HG02763 (cell line): ENCODE data around the gene INIP.

ENCODE experiments used
- ATAC-seq: cut with Tn5 transposase; IDR thresholded peaks from one replicate; pipeline ENCODE4 v1.9.1; 2021; ENCODE audit warnings: mild to moderate bottlenecking, moderate library complexity; ENCODE audit not compliant: unreplicated experiment

INIP gene, protein sequence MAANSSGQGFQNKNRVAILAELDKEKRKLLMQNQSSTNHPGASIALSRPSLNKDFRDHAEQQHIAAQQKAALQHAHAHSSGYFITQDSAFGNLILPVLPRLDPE

GRCh38 chr9:112717661-112718331 is at the start of gene INIP:
Gene INIP (minus strand): TSS chr9:112718117. CDS start chr9:112716485, 1,632 bp downstream.
- ATAC-seq: peak; percentile 97

GRCh38 chr9:112765281-112765680 is 47.4 kb upstream of the INIP start:
- no peak for ATAC-seq

DNA sequence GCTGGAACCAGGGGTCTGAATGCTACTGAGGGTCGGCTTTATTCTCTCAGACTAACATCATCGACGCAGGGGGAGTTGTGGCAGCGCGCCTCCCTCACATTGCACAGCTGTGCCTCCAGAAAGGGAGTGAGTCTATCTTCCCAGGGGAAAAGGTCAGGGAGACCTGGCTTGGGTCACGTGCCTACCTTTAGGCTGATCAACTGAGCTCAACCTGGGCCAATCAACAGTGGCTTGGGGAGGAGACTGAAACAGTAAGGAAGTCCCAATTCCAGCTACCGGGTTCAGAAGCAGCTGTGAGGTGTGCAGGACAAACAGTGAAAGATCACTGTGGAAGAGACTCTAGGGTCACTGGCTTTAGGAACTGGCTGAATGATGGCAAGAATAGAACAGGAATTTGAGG is 46.9 kb upstream of the INIP start:
- ATAC-seq: no peak

DNA sequence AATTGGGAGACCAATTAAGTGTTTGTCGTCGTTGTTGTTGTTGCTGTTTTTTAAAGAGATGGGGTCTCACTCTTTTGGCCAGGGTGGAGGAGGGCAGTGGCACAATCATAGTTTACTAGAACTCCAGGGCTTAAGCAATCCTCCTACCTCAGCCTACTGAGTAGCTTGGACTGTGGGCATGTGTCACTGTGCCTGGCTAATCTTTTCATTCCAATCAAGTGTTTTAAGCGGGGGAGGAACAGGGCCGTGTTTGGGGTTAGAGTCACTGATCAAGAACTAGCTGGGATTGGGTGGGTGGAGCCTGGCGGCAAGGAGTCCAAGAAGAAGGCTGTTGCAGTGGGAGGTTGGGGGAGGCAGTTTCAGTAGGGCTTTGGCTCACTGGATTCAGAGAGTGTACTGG is 46.4 kb upstream of the INIP start:
- ATAC-seq: no peak

DNA sequence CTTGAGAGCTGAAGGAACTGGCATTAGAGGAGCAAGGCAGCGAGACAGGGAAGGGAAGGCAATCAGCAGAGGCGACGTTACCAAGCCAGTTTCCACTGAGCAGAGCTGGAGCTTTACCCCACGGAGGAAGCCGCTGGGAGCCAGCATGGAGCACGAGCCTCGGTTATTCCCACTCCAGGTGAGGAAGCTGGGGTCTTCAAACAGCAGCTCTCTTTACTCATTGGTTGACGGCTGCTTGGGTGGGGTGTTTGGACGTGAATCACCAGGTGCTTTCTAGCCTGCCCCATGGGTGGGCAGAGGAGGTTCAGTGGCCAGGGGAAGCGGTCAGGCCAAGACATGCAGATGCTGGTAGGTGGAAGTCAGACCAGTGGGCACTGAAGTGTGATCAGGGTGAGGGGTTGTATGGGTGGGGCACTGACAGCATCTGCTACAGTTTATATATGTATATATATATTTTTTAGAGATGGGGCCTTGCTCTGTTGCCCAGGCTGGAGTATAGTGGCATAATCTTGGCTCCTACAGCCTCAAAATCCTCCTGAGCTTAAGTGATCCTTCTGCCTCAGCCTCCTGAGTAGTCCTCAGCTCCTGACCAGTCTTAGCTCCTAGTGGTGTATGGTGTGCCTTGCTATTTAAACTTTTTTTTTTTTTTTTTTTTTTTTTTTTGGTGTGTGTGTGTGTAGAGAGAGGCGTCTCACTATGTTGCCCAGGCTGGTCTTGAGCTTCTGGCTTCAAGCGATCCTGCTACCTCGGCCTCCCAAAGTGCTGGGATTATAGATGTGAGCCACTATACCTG is 45.0 kb upstream of the INIP start:
- no peak for ATAC-seq

- peak; percentile 72 for ATAC-seq
These were observed 44.2 kb upstream of the INIP start for GRCh38 chr9:112761912-112762655.

DNA sequence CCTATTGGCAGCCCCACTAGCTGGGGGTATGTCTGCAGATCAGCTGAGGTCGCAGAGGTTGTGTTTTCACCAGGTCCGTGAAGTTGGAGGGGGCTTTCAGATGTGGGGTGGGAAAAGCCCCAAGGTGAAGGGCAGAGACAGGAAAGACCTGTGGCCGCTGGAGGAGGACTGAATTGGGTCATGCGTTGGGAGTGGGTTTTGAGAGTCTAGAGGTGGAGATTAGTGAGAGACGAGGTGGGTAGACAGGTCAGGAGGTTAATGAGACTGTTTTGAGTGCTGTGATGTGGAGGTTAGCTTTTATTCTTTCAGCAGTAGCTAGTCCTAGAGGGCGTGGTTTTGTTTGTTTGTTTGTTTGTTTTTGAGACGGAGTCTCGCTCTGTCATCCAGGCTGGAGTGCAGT is 42.9 kb upstream of the INIP start:
- ATAC-seq: no peak

DNA sequence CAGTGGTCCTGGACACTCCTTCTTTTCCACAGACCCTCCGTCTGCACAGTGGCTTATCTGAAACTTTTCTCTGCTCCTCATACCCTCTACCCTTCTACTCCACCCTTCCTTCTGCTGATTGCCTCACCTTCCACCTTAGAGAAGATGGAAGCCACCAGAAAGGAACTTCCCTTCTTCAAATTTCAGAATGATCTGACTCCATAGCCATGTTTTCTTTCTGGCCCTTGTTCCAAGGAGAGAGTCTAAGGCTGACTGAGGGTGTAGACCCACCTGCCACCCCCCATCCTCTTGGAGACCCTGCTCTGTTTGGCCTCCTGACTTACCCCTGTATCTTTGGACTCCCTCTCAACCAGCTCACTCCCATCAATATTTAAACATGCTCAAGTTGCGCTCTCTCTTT is 40.0 kb upstream of the INIP start:
- ATAC-seq: no peak

DNA sequence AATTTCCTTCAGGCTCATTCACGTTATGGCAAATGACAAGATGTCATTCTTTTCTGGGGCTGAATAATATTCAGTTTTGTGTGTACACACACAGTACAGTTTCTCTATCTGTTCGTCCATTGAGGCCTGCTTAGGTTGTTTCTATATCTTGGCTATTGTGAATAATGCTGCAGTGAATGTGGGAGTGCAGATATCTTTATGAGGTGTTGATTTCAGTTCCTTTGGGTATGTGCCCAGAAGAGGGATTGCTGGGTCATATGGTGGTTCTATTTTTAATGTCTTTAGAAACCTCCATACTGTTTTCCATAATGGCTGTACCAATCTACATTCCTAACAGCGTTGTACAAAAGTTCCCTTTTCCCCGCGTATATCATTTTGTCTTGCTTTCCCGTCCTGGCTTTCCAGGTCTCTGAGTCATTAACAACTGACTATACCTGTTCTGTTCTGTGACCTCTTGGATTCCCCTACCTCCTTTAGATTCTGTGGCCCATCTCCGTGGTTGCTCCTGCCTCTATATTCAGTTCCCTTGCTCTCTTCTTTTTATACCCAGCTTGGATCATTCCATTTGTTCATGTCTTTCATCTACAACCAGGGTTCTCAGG is 39.5 kb upstream of the INIP start:
- ATAC-seq: no peak

DNA sequence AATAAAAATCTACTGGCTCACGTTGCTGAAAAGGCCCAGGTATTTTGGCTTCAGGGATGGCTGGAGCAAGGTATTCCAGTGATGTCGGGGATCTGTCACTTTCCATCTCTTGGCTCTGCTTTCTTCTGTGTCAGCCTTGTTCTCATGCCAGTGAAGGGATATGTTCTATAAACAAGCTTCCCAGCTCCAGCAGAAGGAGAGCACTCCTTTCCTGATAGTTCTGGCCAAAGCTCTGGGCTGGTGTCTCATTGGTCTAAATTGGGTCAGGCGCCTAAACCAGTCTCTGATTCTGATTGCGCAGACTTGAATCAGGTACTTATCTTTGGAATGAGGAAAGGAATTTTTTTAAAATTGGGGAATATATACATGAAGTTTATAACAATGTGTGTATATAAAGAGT is 37.8 kb upstream of the INIP start:
- no peak for ATAC-seq

DNA sequence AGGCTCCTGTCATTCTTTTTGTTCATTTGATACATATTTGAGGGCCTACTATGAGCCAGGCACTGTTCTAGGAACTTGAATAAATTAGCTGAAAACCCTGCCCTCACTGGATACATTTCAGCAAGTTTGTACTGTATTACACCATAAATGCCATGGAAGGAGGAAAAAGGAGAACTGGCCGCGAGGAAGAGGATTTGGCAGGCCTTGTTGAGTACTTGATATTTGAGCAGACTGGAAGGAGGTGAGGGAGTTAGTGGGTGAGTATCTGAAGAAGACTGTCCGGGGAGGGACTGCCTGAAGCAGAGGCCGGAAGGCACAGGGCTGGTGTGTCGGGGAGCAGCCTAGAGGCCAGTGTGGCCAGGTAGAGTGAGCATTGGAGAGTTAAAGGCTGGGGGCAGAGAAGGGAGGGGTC is 37.1 kb upstream of the INIP start:
- ATAC-seq: no peak

GRCh38 chr9:112754578-112754977 is 36.7 kb upstream of the INIP start:
- ATAC-seq: no peak

GRCh38 chr9:112753725-112754124 is 35.8 kb upstream of the INIP start:
- ATAC-seq: no peak

DNA sequence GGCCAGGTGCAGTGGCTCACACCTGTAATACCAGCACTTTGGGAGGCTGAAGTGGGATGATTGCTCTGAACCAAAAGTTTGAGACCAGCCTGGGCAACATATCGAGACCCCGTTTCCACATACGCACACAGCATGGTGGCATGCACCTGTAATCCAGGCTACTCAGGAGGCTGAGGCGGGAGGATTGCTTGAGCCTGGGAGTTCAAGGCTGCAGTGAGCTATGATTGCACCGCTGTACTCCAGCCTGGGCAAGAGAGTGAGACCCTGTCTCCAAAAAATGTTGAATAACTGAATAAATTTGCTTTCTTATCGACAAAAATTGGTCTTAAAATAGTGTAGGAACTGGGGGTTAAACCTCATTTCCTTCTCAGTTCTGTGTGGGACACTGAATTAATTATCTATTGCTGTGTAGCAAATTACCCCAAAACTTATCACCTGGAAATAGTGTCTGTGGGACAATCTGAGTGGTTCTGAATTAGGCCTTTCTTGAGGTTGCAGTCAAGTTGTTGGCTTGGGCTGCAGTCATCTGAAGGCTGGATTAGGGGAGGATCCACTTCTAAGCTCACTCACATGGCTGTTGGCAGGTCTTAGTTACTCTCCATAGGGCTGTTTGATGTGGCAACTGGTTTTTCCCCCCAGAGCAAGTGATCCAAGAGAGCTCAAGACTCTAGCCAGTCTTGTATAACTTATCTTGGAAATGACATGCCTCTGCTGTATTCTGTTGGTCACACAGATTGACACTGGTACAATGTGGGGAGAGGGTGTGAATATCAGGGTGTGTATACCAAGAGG is 34.6 kb upstream of the INIP start:
- ATAC-seq: no peak

GRCh38 chr9:112751056-112751795 is 33.3 kb upstream of the INIP start:
- peak; percentile 25 for ATAC-seq

DNA sequence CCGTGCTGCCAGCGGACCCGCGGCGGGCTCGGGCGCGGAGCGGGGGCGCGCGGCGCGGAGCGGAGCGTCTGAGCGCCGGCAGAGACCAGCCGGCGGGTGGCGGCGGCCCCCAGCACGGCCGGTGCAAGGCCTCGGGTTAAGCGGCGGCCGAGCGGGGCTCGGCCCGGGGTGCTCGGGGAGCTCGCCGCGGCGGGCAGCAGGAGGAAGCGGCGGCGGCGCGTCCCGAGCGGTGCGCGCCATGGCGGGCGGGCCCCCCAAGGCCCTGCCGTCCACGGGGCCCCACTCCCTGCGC is 32.8 kb upstream of the INIP start:
- no peak for ATAC-seq

DNA sequence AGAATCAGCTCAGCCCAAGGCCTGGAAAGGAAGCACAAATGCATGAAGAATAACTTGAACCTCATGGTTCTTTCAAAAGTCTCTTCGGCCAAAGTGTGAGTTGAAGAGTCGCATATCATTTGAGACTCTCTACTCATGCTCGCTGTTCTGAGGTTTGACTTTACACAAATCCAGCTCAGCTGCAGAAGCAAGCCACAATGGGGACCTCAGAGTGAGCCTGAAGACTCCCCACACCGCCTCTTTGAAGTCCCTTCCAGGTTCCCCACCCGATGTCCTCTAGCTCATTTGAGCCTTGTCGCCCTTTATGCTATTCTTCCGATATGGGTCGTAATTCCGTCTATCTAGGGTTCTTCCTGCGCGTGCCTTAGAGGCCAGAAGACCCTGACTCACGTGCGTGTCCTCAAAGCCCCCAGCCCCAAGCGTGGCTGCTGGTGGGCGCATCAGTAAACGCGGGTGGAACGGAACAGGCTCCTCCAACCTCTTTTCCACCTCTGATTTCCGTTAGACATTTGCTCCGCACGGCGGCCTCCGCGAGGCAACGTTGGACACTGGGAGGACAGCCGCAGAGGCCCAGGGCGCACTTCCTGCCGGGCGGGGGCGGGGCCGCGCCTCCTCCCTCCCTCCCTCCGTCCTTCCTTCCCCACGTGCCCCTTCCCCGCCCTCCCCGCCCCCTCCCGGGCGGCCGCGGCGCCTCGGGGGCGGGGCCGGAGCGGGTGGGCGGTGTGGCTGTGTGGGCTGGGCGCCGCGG is 32.3 kb upstream of the INIP start, which contains the start of gene SNX30:
Gene SNX30 (plus strand): TSS at position 745 of the 748 bp plus-strand sequence. CDS start 242 bp downstream, outside the sequence.
- ATAC-seq: peak; percentile 84

GRCh38 chr9:112747094-112747493 is 29.2 kb upstream of the INIP start:
- no peak for ATAC-seq

DNA sequence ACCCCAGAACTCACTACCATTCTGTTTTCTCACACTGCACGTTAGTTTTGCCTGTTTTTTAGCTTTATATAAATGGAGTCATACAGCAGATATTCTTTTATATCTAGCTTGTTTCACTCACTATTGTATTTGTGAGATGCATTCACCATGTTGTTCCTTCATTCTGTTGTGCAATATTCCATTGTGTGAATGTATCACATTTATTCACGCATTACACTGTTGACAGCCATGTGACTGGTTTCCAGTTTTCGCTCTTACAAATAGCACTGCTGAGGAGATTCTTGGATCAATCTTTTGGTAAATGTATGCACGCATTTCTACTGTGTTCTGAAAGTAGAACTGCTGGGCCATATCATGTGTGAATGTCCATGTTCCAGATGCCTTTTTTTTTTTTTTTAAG is 26.3 kb upstream of the INIP start:
- ATAC-seq: no peak
